ENCODE data around the gene ST6GALNAC1. TPM values are rescaled to one million over a fixed set of nuclear protein-coding genes. Genes with fewer than 3 reads are reported as not detected.

Gene ST6GALNAC1
- total RNA-seq, 1 donor from 2014 or later, result 0.75 TPM

- no peak for ATAC-seq
- no peak for DNase-seq (ENCODE audit: low spot score)
These were observed 59.0 kb downstream of the ST6GALNAC1 start for GRCh38 chr17:76584427-76585032.

- DNase-seq (ENCODE audit: low spot score) (no peak), ATAC-seq (no peak)
These were observed 60.9 kb downstream of the ST6GALNAC1 start for GRCh38 chr17:76582660-76583059.

- no peak for ATAC-seq
- DNase-seq (ENCODE audit: low spot score), result no peak
These were observed 62.0 kb downstream of the ST6GALNAC1 start for GRCh38 chr17:76581515-76581914.

- no peak for ATAC-seq
- no peak for DNase-seq (ENCODE audit: low spot score)
These were observed 64.3 kb downstream of the ST6GALNAC1 start for GRCh38 chr17:76579281-76579680.

- ATAC-seq (no peak), DNase-seq (ENCODE audit: low spot score) (no peak)
These were observed 65.2 kb downstream of the ST6GALNAC1 start for GRCh38 chr17:76578376-76578775.

- DNase-seq (ENCODE audit: low spot score) (no peak), ATAC-seq (no peak)
These were observed 65.7 kb downstream of the ST6GALNAC1 start for GRCh38 chr17:76577876-76578275.

- DNase-seq (ENCODE audit: low spot score), result no peak
- ATAC-seq, result no peak
These were observed 67.4 kb downstream of the ST6GALNAC1 start for GRCh38 chr17:76576189-76576588.

GRCh38 chr17:76575570-76575969, 68.0 kb downstream of the ST6GALNAC1 start:
- ATAC-seq (no peak), DNase-seq (ENCODE audit: low spot score) (no peak)

Other genes with a start within 250 kb of the ST6GALNAC1 start
- 9.8 TPM for gene UBE2O, start 190.6 kb downstream of the ST6GALNAC1 start, total RNA-seq
- gene AANAT, start 176.2 kb downstream of the ST6GALNAC1 start, total RNA-seq, result not detected
- gene RHBDF2, start 142.3 kb downstream of the ST6GALNAC1 start, total RNA-seq, result 8.9 TPM
- gene CYGB, start 106.0 kb downstream of the ST6GALNAC1 start, total RNA-seq, result 5.0 TPM
- gene PRCD, start 103.7 kb downstream of the ST6GALNAC1 start, total RNA-seq, result 0.15 TPM
- 4.0 TPM for gene ST6GALNAC2, start 57.9 kb downstream of the ST6GALNAC1 start, total RNA-seq
- gene MXRA7, start 67.2 kb upstream of the ST6GALNAC1 start, total RNA-seq, result 9.3 TPM
- 11.3 TPM for gene JMJD6, start 82.8 kb upstream of the ST6GALNAC1 start, total RNA-seq
- gene METTL23, start 83.1 kb upstream of the ST6GALNAC1 start, total RNA-seq, result 17.5 TPM
- gene SRSF2, start 93.6 kb upstream of the ST6GALNAC1 start, total RNA-seq, result 78.1 TPM
- gene MFSD11, start 94.4 kb upstream of the ST6GALNAC1 start, total RNA-seq, result 13.4 TPM
- gene MGAT5B, start 224.6 kb upstream of the ST6GALNAC1 start, total RNA-seq, result not detected